ENCODE measurements around the gene SUN5. TPM values are rescaled to one million over a fixed set of nuclear protein-coding genes. Genes with fewer than 3 reads are reported as not detected.

Gene SUN5
- polyA plus RNA-seq, 12 donors: not detected

DNA sequence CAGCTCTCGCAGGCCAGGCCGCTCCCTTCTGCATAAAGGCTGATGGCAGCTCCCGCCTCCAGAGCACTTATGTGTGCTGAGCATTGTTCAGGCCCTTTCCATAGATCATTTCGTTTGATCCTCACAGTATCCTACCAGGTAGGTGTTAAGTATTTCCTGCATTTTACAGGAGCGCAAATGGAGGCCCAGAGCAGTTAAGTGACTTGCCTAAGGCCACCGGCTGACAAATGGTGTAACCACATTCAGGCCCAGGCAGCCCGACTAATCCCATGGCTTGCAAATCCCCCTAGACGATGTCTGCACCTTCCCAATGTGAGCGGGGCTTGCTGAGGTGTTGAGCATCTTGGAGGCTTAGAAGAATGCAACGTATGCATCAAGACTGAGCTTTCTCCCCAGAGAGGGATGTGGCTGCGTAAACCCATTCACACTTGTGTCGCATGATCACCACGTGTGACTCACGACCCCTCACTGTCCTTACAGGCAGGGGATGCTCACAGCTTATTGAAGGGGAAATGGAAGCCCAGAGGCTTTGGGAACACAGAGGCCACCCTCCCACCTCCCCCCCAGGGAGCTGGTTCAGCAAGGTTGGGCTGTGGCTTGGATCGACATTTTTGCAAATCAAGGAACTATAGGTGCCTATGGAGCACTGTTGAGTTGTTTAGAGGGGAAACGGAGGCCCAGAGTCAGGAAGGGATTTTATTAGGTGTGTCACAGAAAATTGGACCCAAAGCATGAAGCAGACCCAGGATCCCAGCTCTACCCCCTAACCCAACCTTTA lies 10.3 kb upstream of the SUN5 start:
- no peak for DNase-seq

DNA sequence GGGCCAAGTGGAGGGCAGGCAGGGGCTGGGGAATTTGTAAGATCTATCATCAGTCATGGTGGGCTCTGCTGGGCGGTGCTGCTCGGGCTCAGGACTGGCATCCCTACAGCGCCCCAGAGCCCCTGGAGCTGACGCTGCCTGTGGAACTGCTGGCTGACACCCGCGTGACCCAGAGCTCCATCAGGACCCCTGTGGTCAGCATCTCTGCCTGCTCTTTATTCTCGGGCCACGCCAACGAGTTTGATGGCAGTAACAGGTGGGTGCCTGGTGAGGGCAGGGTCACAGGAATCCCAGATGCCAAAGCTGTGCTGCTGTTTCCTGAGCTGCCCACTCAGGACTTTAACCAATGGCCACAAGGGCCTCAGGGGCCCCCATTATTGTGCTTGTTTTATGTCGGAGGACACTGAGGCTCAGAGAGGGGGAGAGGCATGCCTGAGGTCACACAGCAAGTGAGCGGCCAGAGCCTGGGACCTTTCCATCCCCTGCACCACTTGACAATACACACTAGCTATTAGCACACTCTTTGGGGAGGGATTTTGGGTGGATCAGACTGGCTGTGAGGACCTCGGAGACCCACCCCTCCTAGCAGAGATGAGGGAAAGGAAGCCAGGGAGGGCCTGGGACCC lies 9.6 kb upstream of the SUN5 start:
- DNase-seq: no peak

DNA sequence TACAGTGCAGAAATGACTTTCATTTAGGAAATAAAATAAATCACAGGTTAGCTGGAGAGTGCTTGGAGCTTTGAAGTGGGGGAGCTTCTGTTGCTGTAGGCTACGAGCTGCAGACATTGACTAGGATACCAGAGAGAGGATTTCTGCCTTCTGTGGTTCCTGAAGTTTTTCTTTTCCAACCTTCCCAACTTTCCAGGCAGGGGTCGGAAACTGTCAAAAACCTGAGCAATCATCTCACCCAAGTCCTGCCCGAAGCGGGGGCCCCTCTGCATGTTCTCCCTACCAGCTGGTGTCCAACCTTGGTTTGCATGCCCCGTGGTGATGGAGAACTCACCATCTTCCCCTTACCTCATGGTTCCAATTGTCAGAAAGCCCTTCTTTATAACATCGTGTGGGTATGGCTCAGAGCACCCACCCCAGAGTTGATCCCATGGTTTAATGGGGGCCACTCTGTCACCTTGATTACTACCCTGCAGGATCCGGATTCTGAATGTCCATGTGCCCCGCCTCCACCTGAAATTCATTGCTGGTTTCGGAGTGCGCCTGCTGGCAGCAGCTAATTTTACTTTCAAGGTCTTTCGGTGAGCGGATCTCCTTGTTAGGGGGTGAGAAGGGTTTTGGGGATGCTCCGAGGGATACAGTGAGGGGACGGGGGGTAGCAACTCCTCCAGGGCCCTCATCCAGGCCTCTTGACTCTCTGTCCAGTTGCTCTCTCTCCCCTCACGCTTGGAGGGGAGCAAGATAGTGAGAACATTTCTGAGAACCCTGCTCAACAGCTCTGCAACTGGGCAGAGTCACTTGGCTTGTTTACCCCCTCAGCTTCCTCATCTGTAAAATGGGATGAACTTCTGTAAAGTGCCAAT lies 8.3 kb upstream of the SUN5 start:
- DNase-seq: no peak

DNA sequence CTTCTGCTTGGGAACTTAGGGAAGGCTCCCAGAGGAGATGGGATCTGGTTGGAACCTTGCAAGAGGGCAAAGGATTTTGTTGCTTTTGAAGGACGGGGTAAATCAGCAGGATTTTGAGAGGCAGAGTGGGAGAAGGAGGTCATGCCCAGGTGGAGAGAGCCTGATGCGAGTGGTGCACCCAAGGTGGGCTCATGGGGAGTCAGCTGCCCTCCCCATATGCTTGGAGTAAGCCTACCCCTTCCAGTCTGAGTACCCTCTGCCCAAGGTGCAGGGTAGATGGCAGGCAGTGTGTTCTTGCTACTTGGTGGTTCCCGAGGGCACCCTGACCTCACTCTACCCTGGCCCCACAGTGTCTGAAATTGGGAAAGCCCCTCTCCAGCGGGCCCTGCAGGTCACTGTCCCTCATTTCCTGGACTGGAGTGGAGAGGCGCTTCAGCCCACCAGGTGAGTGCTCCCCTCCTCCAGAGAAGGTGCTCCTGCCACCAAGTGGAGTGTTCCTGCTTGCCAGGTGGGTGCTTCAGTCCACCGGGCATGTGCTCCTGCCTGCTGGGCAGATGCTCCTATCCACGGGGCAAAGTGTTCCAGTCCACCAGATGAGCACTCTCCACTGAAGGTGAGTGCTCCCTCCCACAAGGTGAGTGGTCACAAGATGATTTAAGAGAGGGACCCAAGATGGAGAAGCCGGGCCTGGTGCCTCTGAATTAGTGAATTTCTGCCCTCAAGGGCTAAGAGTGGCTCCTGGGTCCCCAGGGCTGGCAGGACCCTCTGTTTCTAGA lies 6.6 kb upstream of the SUN5 start:
- DNase-seq: no peak

DNA sequence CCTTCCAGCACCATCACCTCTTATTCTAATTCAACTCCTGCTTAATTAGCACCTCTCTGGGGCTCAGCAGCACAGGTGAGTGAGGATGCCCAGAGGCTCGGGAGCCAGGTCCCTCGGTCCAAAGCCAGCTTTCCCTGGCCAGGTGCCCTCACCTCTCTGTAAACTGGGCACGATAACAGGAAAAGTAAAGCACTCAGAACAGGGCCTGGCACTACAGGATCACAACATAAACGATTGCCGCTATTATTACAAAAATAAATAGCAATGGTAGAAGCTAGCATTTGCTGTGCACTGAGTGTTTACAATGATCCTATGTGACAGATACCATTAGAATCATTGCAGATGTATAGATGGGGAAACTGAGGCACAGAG lies 5.9 kb upstream of the SUN5 start:
- no peak for DNase-seq

DNA sequence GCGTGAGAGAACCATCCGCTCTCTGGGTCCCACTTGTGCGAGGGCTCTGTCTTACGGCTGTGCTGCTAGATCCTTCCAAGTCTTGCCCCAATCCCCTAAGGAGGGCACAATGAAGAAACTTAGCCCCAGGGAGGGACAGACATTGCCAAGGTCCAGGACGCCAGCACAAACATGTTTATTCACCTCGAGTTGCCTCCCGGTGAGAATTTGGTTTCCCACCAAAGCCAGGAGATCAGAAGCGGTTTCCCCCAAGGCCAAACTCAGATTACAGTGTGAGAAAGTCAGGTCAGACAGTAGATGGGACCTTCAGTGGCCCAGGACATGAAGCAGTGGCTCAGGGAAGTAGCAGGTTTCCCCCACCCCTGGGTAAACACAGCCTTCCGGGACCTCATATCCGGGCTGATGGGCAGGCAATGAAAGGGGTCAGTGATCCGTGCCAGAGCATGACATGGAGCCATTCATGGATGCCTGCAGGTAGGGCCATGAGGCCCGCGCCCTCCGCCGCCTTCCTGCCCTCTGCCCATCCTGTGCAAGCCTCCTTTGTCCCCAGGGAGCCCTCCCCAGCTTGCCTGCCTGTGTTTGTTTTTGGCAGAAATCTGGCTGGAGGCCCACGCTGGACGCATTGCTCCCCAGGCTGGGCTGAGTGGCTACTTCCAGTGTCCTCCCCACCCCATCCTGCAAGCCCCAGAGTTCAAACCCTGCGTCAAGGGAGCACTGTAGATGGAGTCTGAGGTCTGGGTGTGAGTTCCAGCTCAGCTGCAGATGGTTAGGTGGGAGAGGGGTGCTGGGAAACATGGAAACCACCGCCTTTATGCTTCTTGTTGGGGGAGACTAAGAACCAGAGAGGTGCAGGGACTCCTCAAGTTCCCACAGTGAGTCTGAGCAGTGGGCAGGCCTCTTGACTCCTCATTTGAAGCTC lies 5.2 kb upstream of the SUN5 start:
- DNase-seq: no peak

DNA sequence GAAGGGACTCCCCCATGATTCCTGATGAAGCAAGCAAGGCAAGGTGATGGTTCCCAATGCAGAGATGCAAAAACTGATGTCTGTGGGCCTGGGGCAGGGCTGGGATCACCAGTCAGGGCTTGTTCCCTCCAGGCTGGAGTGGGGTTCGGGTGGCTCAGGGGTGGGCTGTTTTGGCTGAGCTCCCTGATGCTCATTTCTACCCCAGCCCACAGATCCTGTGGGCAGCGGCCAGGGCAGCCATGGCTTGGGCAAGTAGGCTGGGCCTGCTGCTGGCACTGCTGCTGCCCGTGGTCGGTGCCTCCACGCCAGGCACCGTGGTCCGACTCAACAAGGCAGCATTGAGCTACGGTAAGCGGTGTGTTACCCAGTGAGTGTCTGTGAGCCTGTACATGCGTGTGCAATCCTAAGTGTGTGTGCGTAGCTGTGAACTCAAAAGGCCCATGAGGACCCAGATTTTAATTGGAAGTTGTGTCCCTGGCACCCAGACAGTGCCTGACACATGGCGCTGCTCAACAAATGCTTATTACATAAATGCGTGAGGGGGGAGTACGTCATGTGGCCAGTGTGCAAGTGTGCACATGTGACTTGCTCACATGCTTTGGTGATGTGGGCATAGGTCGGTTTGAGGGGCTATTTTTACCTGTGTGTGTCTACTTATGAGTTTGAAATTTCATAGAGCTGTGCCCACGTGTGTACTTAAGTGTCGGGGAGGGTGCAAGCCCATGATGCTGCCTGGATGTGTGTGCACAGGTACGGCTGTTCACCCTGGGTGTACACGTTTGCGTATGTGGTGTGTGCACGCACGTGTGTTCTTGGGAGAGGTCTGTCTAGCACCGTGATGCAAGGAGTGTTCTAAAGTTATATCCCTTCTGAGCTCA lies 4.3 kb upstream of the SUN5 start:
- no peak for DNase-seq

DNA sequence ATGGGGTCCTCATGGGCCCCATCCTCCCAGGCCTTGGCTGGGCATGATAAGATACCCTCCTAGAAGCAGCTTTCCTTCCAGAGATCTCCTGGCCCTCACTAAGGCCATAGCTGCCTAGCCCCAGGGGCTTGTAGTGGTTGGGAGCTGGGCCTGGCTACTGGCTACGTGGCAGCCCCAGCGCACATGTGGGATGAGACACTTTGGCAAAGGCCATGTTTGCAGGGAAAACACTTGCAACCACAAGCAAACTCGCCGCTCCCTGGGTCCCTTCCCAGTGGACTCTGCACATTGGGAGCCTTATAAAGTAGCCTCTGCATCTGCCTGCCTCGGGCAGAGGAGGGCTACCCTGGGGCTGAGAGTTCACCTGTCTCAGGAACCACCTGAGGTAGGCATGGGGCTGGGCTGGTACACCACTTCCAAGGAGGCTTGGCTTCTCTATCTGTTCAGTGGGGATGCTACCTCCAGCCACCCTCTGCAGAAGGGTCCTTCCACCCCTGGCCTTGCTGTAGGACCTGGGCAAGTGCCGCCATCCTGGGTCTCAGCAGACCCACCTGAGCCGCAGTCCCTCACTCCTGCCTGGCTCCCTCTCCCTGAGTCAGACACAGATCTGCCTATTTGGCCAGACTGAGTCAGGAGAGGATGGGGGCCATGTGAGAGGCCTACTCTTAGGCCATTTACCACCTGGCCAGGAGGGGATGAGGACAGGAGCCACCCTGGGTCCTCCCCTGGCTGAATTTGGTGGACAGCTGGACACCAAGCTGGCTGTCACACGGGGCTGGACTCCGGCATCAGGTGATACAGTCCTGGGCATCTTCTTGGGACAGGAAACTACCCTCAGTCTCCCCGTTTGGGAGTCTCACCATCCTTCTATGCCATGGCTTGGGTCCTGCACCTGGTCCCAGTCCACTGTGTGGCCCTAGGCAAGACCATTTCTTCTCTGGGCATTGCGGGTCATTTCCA lies 3.4 kb upstream of the SUN5 start, which contains the start of gene BPIFB2:
BPIFB2 (plus strand) TSS at position 329 of the 960 bp plus-strand sequence. CDS start 871 bp downstream, outside the sequence.
- no peak for DNase-seq

DNA sequence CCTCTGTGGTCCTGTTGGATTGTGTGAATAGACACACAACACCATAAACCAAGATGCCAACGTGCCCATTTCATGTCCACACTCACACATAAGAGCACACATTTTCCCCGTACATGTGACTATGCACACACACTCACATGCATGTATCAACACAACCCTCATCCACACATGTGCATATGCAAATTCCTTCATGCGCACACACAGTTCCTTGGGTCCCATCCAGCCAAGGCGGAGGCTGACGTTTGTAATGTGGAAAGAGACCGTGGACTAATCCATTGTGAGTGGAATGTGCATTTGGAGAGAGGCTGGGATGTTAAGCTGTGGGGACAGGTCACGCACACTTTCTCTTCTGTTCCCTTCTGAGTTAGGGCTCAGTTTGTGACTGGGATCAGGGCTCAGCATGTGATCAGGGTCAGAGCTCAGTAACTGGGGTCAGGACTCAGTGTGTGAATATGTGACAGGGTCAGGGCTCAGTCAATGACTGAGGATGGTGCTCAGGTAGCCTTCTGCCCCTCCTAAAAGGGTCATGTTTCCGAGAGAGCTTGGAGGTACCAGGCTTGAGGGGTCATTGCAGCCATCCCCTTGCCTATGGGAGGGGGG lies 2.6 kb upstream of the SUN5 start:
- DNase-seq: no peak

DNA sequence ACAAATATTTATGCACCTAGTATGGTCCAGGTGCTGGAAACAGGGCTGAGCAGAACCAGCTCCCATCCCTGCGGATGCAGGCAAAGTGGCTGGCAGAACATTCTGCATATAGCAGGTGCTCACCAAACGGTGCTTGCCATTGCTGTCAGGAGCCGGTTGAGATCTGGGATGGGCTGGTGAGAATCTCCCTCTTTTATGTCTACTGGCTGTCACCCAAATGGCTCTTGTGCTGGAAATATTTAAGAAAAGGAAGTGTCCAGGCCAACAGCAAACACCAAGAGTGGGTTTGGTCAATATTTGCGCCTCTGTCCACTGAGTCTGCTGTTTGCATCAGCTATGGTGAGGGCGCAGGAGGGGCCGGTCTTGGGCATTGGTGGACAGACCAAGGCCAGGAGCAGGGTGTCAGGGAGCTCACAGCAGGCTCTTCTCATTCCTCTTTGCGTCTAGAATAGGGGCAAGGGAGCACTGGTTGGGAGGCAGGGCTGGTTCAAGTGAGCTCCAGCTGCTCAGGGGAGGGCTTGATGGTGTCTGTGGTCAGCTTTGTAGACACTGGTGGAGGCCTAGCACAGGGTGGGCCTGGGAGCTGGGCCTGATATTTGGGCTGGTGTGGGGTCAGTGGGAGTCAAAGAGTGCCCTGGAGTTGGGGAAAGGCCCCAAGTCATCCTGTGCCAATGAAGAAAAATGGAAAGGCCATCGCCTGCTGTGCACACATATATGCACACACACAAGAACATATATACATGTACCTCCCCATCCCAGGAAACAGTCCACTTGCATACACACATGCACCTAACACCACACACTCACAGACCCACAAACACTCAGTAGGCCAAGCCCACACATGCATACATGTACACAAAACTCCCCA lies 1.9 kb upstream of the SUN5 start:
- DNase-seq: no peak

DNA sequence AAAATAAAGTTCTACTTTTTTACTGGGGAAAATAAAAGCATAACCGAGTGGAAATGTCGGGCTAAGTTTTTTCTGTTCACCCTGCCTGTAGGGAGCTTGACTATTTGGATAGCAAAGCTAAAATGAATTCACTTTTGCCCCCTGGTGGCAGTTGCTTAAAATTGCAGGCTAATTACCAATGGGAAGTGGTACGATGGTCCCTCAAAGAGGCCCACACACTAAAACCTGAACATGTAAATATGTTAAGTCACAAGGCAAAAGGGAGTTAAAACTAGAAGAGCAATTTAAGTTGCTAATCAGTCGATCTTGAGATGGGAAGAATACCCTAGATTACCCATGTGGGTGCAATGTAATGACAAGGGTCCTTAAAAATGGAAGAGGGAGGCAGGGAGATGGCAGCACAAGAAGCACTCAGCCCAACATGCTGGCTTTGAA lies 916 bp upstream of the SUN5 start:
- DNase-seq: no peak

DNA sequence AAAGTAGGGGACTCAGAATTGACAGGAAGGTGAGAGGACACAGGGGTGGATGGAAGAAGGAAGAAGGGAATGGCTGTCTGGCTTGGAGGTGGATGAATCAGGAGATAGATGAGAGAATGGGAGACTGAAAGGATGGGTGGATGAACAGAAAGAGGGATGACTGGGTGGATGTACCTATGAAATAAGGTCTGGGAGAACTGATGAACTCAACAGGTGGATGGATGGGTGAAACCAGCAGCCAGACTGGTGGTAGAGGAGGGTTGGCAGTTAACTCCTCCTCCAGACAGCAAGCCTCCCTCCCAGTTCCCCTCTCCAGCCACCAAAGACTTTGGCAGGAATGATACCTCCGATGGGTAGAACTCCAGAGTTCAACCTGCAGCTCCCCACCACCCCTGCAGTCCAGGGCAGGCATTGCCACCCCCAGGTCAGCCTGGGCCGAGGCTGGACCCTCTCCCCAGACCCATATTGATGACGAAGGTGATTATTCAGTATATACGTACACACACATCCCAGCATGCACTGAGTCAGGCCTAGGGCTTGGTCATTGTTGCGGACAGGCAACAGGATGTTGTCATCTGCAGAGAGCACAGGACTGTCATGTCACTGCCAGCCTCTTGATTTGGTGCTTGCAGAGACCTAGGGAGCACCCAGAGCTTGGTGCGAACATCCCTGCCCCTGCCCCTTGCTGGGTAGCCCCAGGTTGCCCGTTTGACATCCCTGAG lies 2.0 kb downstream of the SUN5 start:
- no peak for DNase-seq

DNA sequence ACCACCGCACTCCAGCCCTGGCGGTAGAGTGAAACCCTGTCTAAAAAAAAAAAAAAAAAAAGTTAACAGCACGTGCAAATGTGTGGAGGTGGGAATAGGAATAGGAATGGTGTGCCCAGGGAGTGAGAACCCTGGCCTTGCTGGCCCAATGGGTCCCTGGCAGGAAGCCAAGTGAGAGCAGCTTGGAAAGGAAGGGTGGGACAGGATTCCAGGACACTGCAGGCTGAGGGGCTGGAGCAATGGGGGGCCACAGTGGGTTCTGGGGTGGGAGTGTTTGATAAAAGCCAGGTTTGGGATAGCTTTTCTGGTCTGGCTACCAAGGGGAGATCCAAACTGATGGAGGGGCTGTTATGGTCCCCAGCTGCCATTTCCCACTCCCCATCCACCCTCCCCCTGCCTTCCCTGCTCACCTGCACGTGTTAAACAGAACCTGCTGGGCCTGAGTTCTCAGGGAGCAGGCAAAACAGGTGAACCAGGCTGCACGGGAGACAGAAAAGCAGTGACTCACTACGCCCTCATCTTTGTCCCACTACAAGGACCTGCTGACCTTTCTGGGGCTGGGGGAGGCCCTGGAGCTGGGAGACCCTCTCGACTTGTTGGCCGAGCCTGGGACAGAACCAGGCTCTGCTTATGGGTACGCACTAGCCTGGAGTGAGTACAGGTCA lies 3.3 kb downstream of the SUN5 start:
- DNase-seq: no peak

DNA sequence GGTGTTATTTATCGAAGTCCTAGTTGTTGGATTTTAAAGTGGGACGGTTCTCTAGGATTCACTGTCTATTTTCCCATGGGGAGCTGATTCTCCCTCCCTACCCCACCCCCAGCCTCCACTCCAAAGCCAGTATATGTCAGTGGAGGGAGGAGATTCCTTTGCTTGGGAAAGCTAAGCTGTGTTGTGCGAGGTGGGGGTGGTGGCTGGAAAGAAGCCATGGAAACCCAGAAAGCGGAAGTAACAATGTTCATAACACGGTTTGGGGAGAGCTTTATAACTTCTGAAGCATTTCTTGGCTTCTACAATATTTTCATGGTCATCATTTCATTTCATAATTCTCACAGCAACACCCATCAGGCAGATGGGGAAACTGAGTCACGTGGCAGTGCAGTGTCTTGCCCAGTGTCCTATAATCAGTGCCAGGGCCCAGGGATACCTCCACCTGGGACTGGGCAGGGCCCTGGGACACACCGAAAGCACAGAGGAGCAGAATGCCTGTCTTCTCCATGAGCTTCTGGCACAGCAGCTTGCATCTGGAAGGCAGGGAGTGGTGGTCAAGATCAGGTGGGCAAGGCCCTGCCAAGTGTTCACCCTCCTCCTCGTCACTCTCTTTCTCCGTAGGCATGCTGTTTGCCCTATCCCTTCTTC lies 4.5 kb downstream of the SUN5 start:
- no peak for DNase-seq

DNA sequence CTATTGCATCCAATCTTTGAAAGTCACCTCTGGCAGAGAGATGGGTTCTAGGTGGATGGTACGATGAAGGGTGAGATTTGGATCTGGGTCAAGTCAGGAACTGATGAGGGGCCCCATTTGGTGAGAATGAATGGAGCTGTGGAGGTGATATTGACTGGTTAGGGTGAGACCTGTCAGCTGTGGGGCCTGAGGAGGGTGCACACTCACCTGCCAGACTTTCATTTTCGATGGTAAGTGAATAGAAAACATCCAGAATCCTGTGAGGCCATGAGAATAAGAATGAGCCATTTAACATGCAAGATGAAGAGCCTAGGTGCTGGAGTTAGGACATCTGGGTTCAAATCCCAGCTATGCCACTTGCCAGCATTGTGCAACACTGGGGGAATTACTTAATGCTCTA lies 6.8 kb downstream of the SUN5 start:
- DNase-seq: no peak
